DMS 273 (cell line): Measurements from ENCODE around the gene DCBLD2.
A peak's percentile ranks its signal among the peaks of the same experiment; 100 is the strongest.

Experiments
- DNase-seq: peaks from one replicate; lab custom pipeline; 2025; ENCODE audit not compliant: unreplicated experiment; lab: John Stamatoyannopoulos, UW

Gene DCBLD2

DNA sequence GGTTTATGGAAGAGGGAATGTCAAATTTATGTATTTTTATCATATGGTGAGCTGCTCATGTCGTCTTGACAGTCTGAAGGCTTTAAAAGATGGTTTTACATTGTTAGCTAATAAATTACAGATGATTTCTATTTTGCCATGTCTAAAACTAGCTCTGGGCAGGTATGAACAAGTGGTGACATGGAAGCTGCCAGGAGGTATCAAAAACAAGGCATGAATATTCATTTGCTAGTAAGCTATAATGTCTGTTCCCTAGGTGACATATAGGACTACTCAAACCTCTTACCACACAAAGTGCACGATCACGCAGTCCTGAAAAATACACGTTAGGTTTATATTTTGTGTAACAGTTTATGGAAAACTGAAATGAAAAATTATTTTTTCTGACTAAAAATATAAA, 103.6 kb downstream of the DCBLD2 start:
- DNase-seq = peak; percentile 77

DNA sequence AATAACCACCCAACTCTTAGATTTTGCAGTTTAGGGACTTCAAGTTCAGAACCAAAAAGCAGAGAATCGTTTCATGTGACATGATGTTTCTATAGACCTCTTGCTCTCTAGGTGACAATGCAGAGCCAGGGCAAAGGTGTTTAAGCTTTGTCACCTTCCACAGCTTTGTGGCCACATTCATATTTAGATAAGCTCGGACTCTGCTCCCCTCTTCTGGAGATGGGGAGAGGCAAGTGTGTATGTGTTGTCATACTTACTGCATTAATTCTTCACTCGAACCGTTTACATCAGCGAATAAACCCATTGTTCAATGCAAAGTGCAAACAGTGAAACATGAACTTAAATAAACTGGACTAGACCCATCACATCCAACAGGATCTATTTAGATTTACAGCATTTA, 105.2 kb downstream of the DCBLD2 start:
- no peak for DNase-seq

DNA sequence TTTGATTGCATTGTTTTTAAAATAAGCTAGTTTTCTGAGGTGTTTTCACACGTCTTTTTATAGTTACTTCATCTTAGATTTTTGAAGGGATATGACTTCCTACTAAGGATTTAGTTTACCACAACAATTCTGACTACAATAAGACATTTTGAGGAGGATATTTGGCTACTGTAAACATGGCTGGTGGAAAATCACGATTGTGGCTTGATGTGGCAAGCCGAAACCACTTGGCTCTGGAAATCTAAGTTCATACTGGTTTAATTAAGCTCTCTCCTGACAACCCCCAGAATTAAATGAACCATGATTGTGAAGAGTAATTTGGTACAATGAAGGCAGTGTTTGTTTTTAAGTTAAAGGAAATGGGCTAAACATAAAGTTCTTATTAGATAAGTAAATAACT, 107.5 kb downstream of the DCBLD2 start:
- no peak for DNase-seq

DNA sequence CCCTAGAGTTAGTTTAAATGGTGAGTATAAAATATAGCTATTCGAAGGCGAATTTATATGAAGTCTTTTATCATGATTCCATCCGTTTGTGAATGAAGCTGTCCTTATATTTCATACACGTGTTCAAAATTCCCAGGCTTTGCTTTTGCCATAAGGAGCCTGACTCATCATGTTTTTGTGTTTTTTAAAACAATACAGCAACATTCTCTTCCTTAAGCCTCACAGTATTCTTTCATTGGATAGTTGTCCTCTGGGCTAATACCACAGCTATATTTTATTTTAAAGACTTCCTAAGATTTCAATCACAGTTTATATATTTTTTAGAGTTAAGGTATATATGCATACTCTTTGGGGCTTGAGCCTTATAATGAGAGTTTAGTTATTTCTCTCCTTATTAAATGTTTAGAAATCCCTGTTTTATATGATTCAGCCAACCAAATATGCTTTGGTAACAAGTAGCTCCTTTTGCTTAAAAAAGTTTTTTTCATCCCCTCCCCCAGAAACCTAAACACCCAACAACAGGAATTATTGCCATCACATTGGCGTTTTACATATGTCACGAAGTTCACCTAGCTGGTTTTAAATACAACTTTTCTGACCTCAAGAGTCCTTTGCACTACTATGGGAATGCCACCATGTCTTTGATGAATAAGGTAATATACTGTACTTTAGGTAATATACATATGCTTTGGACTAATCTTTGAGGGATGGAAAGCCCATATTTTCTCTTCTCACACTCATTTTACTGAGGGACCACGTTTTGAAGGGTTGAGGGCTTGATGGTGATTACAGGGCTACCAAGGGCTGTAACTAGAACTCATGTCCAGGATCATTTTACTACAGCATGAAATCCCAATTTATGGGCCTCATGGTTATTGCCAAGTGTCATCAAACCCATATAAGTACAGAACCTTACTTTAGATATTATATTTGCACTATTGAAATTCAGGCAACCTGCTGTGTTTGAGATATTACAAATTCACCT, 109.9 kb downstream of the DCBLD2 start:
- no peak for DNase-seq

DNA sequence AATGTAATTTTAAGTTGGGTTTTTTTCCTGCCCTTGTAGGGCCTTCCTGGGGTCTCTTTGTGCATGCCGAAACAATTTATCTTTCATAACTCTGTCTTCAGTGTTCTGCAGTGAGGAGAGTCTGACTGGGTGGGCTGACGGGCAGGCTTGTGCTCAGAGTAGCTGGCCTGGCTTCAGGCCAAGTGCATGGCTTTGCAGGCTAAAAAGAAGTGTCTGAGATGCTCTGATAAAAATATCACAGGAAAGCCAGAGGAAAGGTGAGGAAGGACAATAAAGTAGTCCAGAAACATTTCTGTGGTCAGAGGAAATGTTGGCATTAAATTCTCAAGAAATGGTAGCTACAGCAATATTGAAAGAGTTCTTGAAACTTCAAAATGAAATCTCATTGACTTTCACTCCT, 112.8 kb downstream of the DCBLD2 start:
- peak; percentile 20 for DNase-seq

DNA sequence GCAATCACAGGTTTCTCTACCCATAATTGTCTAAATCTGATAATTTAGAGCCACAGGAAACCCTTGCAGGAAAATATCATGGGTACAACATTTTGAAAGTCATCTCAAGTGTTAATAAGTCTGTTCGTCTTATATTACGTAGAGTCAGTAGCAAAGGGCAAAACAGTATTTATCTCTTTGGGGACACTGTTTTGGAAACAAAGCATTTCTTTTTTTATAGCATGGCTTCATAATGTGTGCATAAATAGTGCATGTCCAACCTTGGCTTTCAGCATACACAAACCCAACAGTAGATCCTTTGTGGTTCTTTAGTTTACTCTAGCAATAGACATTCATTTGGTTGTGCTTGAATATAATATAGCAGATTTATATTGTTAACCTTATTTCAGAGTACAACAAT, 114.3 kb downstream of the DCBLD2 start:
- DNase-seq = no peak

DNA sequence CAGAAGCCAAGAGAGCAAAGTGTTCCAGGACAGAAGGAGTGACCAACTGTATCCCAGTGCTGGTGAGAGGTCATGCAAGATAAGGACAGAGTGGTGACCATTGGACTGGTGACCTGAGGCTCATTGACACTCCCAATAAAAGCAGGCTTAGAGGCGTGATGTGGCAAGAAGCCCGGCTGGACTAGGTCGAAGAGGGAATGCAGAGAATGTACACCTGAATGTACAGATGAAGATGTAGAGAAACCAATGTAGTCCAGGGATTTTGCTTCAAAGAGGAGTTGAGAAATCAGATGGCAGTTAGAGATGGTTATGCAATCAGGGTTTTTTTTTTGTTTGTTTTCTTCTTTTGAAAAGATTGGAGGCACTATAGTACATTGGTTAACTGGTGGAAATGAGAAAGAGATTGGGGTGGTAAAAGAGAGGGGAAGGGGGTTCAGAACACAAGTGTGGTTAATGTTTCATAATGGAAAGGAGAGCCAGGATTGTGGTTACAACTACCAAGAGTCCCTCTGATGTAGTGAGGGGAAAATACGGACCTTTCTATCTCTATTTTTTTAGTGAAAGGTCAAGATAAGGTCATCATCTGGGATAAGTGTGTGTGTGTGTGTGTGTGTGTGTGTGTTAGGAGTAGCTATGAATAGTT, 115.0 kb downstream of the DCBLD2 start:
- DNase-seq = no peak

DNA sequence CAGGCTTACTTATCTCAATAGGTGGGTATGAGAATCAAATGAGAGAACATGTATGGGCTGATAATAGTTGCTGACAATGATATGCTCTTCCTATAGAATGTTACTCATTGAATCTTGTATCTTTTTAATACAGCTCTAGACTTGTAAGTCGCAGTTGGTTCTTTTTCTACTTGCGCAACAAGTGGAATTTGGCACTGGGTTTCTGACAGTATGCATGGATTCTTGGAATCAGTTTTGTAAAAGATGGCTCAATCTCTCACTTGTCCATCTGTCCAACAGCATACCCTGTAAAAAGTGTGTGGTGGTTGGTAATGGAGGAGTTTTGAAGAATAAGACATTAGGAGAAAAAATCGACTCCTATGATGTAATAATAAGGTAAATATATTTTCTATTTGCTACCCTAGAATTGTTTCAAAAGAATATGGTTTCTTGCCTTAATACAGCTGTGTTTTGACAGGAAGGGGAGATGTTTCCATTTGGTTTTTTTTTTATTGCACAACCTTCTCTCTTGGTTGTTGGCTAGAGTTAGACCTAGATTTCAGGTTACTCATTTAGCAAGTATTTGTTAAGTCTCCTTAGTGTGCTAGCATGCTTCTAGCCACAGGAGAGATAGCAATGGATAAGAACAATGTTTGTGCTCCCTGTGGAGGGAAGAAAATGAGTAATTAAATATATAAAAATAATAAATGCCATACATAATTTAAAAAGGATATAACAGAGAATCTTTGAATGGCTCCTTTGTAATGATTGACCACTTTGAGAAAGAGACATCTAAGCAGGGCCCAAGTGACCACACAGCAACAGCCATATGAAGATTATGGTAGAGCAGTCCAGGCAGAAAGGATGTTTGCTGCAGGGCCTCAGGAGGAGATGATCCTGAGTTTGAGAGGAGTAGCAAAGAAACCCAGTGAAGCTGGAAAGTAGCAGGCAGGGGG, 116.6 kb downstream of the DCBLD2 start:
- no peak for DNase-seq

DNA sequence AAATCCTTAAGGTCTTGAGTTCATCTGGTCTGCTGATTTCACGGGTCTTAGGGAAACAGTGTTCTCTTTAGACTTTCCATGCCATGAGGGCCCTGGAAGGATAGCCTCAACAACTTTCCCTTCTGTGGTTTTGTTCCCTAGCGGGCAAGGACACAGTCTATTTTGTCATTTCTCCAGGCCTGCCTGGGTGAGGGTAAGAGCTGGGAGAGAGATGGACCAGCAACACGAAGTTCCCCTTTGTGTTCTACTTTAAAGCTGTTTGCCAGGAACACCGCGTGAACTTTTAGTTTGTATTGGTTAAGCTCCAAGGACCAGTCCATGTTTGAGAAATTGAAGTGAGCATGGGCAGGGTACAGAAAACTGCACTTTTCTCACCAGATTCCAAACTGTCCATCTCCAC, 117.5 kb downstream of the DCBLD2 start:
- DNase-seq = no peak

DNA sequence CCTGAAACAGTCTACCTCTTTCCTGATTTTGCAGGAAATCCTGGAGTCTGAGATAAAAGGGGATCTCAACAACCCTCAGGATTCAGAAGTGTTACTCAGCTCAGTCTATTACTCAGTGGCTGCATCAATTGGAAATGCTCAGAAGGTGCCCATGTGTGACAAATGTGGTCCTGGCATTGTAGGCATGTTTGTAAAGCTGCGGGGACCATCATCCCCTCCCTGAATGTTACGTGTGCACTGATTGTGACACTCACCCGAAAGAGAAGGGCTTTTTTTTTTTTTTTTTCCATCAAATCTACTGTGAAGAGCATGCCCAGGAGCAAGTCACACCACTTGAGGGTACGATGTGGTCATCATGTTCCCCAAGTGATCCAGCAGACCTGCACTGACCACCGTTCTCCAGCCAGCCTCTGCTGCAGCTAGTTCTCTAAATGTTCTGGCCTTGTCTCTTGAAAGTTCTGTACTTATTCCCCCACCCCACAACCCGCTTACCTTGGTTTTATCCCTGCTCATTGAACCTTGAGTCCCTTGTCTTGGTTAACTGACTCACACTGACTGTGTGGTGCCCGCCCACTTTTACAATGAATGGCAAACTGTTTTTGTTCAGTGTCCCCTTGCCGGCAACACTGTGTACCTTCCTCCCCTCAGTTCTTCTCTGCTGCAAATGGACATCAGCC, 118.5 kb downstream of the DCBLD2 start:
- no peak for DNase-seq

DNA sequence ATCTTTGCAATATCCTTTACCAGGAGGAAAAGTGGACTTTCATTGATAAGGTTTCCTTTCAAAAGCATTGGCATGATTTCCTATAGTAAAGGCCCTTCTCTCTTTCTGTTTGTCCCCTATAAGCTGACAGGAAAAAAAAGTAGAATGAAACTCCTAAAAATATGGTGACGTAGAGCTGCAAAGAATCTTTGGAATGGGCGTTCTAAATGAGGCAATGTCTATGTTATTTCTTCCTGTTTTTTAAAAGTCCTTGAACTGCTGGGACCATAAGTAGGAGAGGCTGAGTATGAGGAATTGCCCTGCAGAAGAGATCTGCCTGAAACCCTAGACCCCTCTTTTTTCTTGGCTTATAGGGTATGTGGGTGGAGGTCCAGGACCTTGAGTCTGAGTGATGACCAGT, 121.2 kb downstream of the DCBLD2 start:
- no peak for DNase-seq

DNA sequence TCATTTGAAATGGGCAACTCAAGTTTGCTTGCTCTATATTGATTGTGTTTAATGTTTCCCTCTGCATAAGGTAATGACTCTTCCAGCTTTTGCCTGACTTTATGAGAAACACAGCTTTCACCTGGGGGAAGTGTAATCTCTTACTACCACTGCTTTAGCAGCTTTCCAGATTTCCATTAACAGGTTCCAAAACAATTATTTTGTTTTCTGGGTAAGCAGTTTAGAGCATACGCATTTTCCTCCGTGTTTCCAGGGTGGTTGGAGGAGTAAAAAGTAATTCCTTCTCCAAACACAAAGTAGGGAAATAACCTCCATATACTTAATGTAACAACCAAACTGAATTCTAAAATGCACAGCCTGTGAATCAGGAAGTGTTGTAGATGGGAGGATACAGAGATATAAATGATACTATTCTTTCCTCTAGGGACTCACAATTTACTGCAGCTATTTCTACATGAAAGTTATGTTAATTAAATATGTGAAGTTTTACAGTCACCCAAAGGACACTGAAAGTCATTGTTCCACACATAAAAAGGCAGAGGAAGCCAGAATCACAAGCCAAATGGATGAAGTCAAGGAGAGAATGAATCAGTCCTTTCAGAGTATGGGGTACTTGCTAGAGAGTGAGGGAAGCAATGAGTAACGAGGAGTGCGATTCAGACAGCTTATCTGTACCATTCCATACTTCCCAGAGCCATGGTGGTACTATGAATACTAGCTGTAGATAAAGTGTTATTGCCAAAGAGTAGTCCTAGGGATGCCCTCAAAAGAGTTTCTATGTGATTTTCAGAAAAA, 121.8 kb downstream of the DCBLD2 start:
- no peak for DNase-seq

DNA sequence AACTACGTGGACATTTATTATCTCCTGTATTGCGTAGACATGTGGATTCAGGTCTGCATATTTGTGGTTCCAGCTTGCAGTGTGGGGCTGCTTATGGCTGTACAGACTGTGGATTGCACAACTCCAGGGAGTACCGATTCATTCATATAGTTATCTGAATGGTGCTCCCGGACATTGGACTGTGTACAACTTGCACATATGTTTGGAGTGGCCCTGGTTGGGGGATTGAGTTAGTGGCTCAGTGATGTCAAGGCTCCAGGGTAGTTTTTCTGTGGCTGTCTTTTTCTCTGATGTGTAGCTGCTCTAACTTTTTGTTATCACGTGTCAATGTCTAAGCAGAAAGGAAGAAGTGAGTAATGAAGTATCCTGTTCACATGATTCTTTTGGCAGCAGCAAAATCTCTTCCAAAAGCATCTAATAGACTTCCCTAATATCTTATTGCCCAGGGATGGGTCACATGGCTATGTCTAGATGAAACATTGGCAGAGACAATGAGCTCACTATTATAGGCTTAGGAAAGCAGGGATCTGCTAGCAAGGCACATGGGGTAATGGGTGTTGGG, 122.6 kb downstream of the DCBLD2 start:
- DNase-seq = no peak

DNA sequence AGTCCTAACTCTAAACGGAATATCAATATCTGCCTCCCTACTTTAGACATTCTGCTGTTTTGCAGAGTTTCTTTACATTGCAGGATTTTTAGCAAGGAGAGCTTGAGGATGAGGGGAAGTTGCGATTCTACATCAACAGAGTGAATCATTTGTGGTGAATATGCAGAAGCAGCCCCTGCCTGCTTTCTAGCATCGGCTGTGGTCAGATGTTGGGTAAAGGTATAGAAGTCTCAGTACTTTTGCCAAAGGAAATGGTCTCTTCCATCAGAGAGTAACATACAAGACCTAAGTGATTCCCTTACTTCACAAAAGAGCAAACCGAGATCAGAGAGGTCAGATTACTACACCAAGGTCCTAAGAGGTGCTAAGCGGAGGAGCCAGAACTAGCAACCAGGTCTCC, 123.1 kb downstream of the DCBLD2 start:
- DNase-seq = no peak

DNA sequence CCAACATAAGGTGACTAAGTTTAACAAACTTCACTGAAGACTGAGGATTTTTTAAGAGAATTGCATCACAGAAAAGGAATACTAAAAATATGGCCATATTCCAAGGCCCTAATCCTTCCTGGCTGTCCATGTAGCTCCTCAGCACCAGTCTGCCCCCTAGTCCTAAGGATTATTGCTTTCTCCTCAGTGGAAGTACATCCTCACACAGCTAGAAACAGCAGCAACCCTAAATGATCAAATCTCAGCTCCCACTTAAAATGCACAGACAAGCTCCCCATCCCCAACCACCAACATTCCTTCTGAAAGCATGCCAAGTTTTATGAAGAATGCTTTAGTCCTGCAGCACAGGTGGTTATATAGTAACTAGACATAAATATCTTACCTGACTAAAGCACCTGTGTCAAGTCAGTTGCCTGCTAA, 123.7 kb downstream of the DCBLD2 start:
- no peak for DNase-seq

DNA sequence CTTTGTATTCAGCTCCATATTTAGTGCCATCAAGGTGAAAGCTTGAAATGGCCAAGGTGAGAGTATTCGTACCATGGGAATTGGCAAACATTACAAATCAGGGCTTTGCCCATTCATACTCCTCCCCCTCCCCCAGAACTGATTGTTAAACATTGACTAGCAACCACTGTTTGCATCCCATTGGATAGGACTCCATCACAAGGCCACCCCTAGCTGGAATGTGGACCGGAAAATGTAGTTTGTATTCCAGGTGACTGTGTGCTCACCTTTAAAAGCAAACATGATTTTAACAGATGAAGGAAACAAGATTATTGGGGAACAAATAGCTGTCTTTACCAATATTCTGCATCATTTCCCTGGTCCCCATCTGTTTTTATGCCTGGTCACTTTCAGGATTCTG, 124.2 kb downstream of the DCBLD2 start:
- no peak for DNase-seq

DNA sequence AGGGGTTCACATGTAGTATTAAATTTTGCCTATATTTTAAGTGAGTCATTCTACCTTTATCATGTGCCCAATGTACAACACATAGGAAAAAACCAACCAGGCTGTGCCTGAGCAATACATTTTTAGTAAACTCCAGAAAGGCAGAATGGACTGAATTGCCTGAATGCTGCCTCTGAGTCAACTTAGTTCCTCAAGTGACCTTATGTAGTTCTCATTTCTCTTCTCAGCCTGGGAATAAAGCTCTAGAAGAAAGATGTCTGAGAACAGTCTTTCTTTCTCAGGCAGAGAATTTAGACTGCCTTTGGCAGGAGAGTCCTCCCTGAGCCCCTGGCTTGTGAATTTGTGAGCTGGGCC, 125.4 kb downstream of the DCBLD2 start:
- no peak for DNase-seq

DNA sequence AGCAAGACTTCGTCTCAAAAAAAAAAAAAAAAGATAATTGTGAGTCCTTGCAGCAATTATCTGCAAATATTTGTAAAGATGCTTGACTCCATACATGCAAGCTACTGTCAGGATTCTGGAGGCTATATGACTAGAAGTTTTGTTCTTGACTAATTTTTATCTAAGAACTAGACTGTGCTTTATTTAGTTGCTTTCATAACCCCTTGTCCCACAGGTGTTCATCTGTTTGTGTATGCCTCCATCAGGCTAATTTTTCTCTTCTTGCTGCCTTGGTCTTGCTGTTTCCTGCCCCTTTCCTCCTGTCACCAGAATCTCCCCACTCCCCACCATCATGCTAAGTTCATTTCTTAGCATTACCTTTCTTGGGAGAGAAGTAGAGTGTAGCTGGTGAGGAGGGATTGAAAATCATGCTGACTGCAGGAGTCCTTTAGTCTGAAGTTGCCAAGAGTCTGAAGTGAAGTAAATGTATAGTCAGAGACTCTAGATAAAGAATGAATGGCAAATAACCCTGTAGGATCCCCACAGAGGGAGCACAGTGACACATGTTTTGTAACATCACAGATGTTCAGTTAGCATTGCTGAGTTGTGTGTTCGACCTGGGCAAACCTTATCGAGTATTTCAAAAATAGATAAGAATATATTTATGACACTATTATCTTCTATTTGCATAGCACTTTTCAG, 125.9 kb downstream of the DCBLD2 start:
- no peak for DNase-seq

DNA sequence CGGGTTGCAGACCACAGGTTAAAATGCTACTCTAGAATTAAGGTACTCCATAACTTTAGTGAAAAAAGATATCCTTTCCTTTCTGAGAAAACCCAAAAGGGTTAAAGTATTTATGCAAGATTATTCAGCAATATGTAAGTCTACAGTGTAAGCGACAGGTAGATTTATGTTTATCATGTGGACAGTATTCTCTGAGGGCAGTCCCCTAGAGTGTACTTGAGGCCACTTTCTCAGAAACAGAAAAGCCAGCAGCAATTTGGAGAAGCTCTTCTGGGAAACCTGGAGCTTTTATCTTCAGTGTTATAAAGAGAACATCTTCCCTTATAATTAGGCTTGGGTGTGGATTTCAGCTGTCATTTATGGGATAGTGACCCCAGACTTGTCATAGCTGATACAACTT, 129.5 kb downstream of the DCBLD2 start:
- DNase-seq = no peak
